ENCODE measurements around the gene ERCC6. TPM values are rescaled to one million over a fixed set of nuclear protein-coding genes. Genes with fewer than 3 reads are reported as not detected.

Gene ERCC6
- polyA plus RNA-seq, 2 donors = 4.3 to 4.5 TPM

GRCh38 chr10:49569031-49569631 lies 30.2 kb upstream of the ERCC6 start:
- Histone ChIP-seq H3K4me3 (ENCODE audit: low read depth in 1 of 2, low read length in 2 of 2) (no peak overlapping the region), H3K9me3 (ENCODE audit: control insufficient read depth in 2 of 2, insufficient read depth in 1 of 2, low read depth in 1 of 2, low read length in 1 of 2) (peaks cover 2% of the 10 kb centered on the region in 2 donors), H3K4me1 (ENCODE audit: control insufficient read depth in 2 of 2, insufficient read depth in 2 of 2, low read length in 1 of 2) (no peaks in the 10 kb centered on the region), H3K27ac (ENCODE audit: low read depth in 2 of 2, low read length in 1 of 2) (no peak overlapping the region), H3K27me3 (ENCODE audit: control insufficient read depth in 1 of 2, insufficient read depth in 2 of 2, low read length in 2 of 2) (peaks cover 0 to 3% of the 10 kb centered on the region in 2 donors), H3K36me3 (ENCODE audit: control insufficient read depth in 2 of 2, insufficient read depth in 2 of 2, low read length in 1 of 2) (no peaks in the 10 kb centered on the region)
- 45 to 47% methylated on average over 3 of the region's 3 CpGs for WGBS, 2 donors

GRCh38 chr10:49568235-49568634 lies 29.3 kb upstream of the ERCC6 start:
- peaks cover 0 to 3% of the 10 kb centered on the region in 2 donors for H3K27me3 ChIP-seq (ENCODE audit: control insufficient read depth in 1 of 2, insufficient read depth in 2 of 2, low read length in 2 of 2)
- no peak overlapping the region for H3K27ac ChIP-seq (ENCODE audit: low read depth in 2 of 2, low read length in 1 of 2)
- H3K4me3 ChIP-seq (ENCODE audit: low read depth in 1 of 2, low read length in 2 of 2) = no peak overlapping the region
- WGBS, 2 donors = 52 to 53% methylated on average over 2 of the region's 2 CpGs
- H3K4me1 ChIP-seq (ENCODE audit: control insufficient read depth in 2 of 2, insufficient read depth in 2 of 2, low read length in 1 of 2) = no peaks in the 10 kb centered on the region
- no peaks in the 10 kb centered on the region for H3K36me3 ChIP-seq (ENCODE audit: control insufficient read depth in 2 of 2, insufficient read depth in 2 of 2, low read length in 1 of 2)
- H3K9me3 ChIP-seq (ENCODE audit: control insufficient read depth in 2 of 2, insufficient read depth in 1 of 2, low read depth in 1 of 2, low read length in 1 of 2) = peaks cover 2% of the 10 kb centered on the region in 2 donors

- Histone ChIP-seq H3K4me1 (ENCODE audit: control insufficient read depth in 2 of 2, insufficient read depth in 2 of 2, low read length in 1 of 2) (no peaks in the 10 kb centered on the region), H3K9me3 (ENCODE audit: control insufficient read depth in 2 of 2, insufficient read depth in 1 of 2, low read depth in 1 of 2, low read length in 1 of 2) (peaks cover 2% of the 10 kb centered on the region in 2 donors), H3K27ac (ENCODE audit: low read depth in 2 of 2, low read length in 1 of 2) (no peak overlapping the region), H3K27me3 (ENCODE audit: control insufficient read depth in 1 of 2, insufficient read depth in 2 of 2, low read length in 2 of 2) (peaks cover 0 to 3% of the 10 kb centered on the region in 2 donors), H3K4me3 (ENCODE audit: low read depth in 1 of 2, low read length in 2 of 2) (no peak overlapping the region), H3K36me3 (ENCODE audit: control insufficient read depth in 2 of 2, insufficient read depth in 2 of 2, low read length in 1 of 2) (no peaks in the 10 kb centered on the region)
- WGBS, 2 donors = 82 to 87% methylated on average over 1 of the region's 1 CpG
Measured at GRCh38 chr10:49567810-49568209, 28.9 kb upstream of the ERCC6 start.

- Histone ChIP-seq H3K4me3 (ENCODE audit: low read depth in 1 of 2, low read length in 2 of 2) (no peak overlapping the region), H3K36me3 (ENCODE audit: control insufficient read depth in 2 of 2, insufficient read depth in 2 of 2, low read length in 1 of 2) (no peaks in the 10 kb centered on the region), H3K27me3 (ENCODE audit: control insufficient read depth in 1 of 2, insufficient read depth in 2 of 2, low read length in 2 of 2) (peaks cover 3 to 5% of the 10 kb centered on the region in 2 donors), H3K9me3 (ENCODE audit: control insufficient read depth in 2 of 2, insufficient read depth in 1 of 2, low read depth in 1 of 2, low read length in 1 of 2) (peaks cover 2% of the 10 kb centered on the region in 2 donors), H3K4me1 (ENCODE audit: control insufficient read depth in 2 of 2, insufficient read depth in 2 of 2, low read length in 1 of 2) (no peaks in the 10 kb centered on the region), H3K27ac (ENCODE audit: low read depth in 2 of 2, low read length in 1 of 2) (no peak overlapping the region)
- WGBS, 2 donors = 86 to 88% methylated on average over 4 of the region's 4 CpGs
Measured at GRCh38 chr10:49564461-49565009, 25.6 kb upstream of the ERCC6 start.

- H3K9me3 ChIP-seq (ENCODE audit: control insufficient read depth in 2 of 2, insufficient read depth in 1 of 2, low read depth in 1 of 2, low read length in 1 of 2) = peaks cover 0 to 2% of the 10 kb centered on the region in 2 donors
- no peak overlapping the region for H3K4me3 ChIP-seq (ENCODE audit: low read depth in 1 of 2, low read length in 2 of 2)
- peaks cover 3 to 5% of the 10 kb centered on the region in 2 donors for H3K27me3 ChIP-seq (ENCODE audit: control insufficient read depth in 1 of 2, insufficient read depth in 2 of 2, low read length in 2 of 2)
- no peaks in the 10 kb centered on the region for H3K36me3 ChIP-seq (ENCODE audit: control insufficient read depth in 2 of 2, insufficient read depth in 2 of 2, low read length in 1 of 2)
- H3K4me1 ChIP-seq (ENCODE audit: control insufficient read depth in 2 of 2, insufficient read depth in 2 of 2, low read length in 1 of 2) = no peaks in the 10 kb centered on the region
- WGBS, 2 donors = 67 to 68% methylated on average over 1 of the region's 1 CpG
- H3K27ac ChIP-seq (ENCODE audit: low read depth in 2 of 2, low read length in 1 of 2) = no peak overlapping the region
Measured at GRCh38 chr10:49562893-49563292, 24.0 kb upstream of the ERCC6 start.

- WGBS, 2 donors = 55% methylated on average over 2 of the region's 2 CpGs
- peaks cover 3 to 5% of the 10 kb centered on the region in 2 donors for H3K27me3 ChIP-seq (ENCODE audit: control insufficient read depth in 1 of 2, insufficient read depth in 2 of 2, low read length in 2 of 2)
- peaks cover 0 to 2% of the 10 kb centered on the region in 2 donors for H3K9me3 ChIP-seq (ENCODE audit: control insufficient read depth in 2 of 2, insufficient read depth in 1 of 2, low read depth in 1 of 2, low read length in 1 of 2)
- no peak overlapping the region for H3K27ac ChIP-seq (ENCODE audit: low read depth in 2 of 2, low read length in 1 of 2)
- H3K4me3 ChIP-seq (ENCODE audit: low read depth in 1 of 2, low read length in 2 of 2) = no peak overlapping the region
- no peaks in the 10 kb centered on the region for H3K4me1 ChIP-seq (ENCODE audit: control insufficient read depth in 2 of 2, insufficient read depth in 2 of 2, low read length in 1 of 2)
- no peaks in the 10 kb centered on the region for H3K36me3 ChIP-seq (ENCODE audit: control insufficient read depth in 2 of 2, insufficient read depth in 2 of 2, low read length in 1 of 2)
Measured at GRCh38 chr10:49560526-49560925, 21.6 kb upstream of the ERCC6 start.

- Histone ChIP-seq H3K4me3 (ENCODE audit: low read depth in 1 of 2, low read length in 2 of 2) (no peak overlapping the region), H3K4me1 (ENCODE audit: control insufficient read depth in 2 of 2, insufficient read depth in 2 of 2, low read length in 1 of 2) (no peaks in the 10 kb centered on the region), H3K27ac (ENCODE audit: low read depth in 2 of 2, low read length in 1 of 2) (no peak overlapping the region), H3K27me3 (ENCODE audit: control insufficient read depth in 1 of 2, insufficient read depth in 2 of 2, low read length in 2 of 2) (peaks cover 2 to 5% of the 10 kb centered on the region in 2 donors), H3K9me3 (ENCODE audit: control insufficient read depth in 2 of 2, insufficient read depth in 1 of 2, low read depth in 1 of 2, low read length in 1 of 2) (peaks cover 0 to under 1% of the 10 kb centered on the region in 2 donors), H3K36me3 (ENCODE audit: control insufficient read depth in 2 of 2, insufficient read depth in 2 of 2, low read length in 1 of 2) (no peaks in the 10 kb centered on the region)
- WGBS, 2 donors = 18 to 32% methylated on average over 1 of the region's 1 CpG
Measured at GRCh38 chr10:49559476-49559875, 20.6 kb upstream of the ERCC6 start.

- H3K4me1 ChIP-seq (ENCODE audit: control insufficient read depth in 2 of 2, insufficient read depth in 2 of 2, low read length in 1 of 2) = no peaks in the 10 kb centered on the region
- WGBS, 2 donors = 69 to 77% methylated on average over 5 of the region's 5 CpGs
- peaks cover under 1% of the 10 kb centered on the region in 2 donors for H3K9me3 ChIP-seq (ENCODE audit: control insufficient read depth in 2 of 2, insufficient read depth in 1 of 2, low read depth in 1 of 2, low read length in 1 of 2)
- no peak overlapping the region for H3K4me3 ChIP-seq (ENCODE audit: low read depth in 1 of 2, low read length in 2 of 2)
- peaks cover 0 to 5% of the 10 kb centered on the region in 2 donors for H3K27me3 ChIP-seq (ENCODE audit: control insufficient read depth in 1 of 2, insufficient read depth in 2 of 2, low read length in 2 of 2)
- H3K36me3 ChIP-seq (ENCODE audit: control insufficient read depth in 2 of 2, insufficient read depth in 2 of 2, low read length in 1 of 2) = no peaks in the 10 kb centered on the region
- no peak overlapping the region for H3K27ac ChIP-seq (ENCODE audit: low read depth in 2 of 2, low read length in 1 of 2)
Measured at GRCh38 chr10:49558190-49558589, 19.3 kb upstream of the ERCC6 start.

GRCh38 chr10:49557681-49558080 lies 18.8 kb upstream of the ERCC6 start:
- no peak overlapping the region for H3K27ac ChIP-seq (ENCODE audit: low read depth in 2 of 2, low read length in 1 of 2)
- H3K4me1 ChIP-seq (ENCODE audit: control insufficient read depth in 2 of 2, insufficient read depth in 2 of 2, low read length in 1 of 2) = no peaks in the 10 kb centered on the region
- H3K9me3 ChIP-seq (ENCODE audit: control insufficient read depth in 2 of 2, insufficient read depth in 1 of 2, low read depth in 1 of 2, low read length in 1 of 2) = peaks cover 2% of the 10 kb centered on the region in 2 donors
- H3K36me3 ChIP-seq (ENCODE audit: control insufficient read depth in 2 of 2, insufficient read depth in 2 of 2, low read length in 1 of 2) = no peaks in the 10 kb centered on the region
- H3K27me3 ChIP-seq (ENCODE audit: control insufficient read depth in 1 of 2, insufficient read depth in 2 of 2, low read length in 2 of 2) = peaks cover 0 to 5% of the 10 kb centered on the region in 2 donors
- H3K4me3 ChIP-seq (ENCODE audit: low read depth in 1 of 2, low read length in 2 of 2) = no peak overlapping the region
- WGBS, 2 donors = 73 to 78% methylated on average over 2 of the region's 2 CpGs

GRCh38 chr10:49556723-49557122 lies 17.8 kb upstream of the ERCC6 start:
- Histone ChIP-seq H3K4me1 (ENCODE audit: control insufficient read depth in 2 of 2, insufficient read depth in 2 of 2, low read length in 1 of 2) (no peaks in the 10 kb centered on the region), H3K9me3 (ENCODE audit: control insufficient read depth in 2 of 2, insufficient read depth in 1 of 2, low read depth in 1 of 2, low read length in 1 of 2) (peaks cover 2% of the 10 kb centered on the region in 2 donors), H3K27ac (ENCODE audit: low read depth in 2 of 2, low read length in 1 of 2) (no peak overlapping the region), H3K36me3 (ENCODE audit: control insufficient read depth in 2 of 2, insufficient read depth in 2 of 2, low read length in 1 of 2) (no peaks in the 10 kb centered on the region), H3K27me3 (ENCODE audit: control insufficient read depth in 1 of 2, insufficient read depth in 2 of 2, low read length in 2 of 2) (peaks cover 0 to 5% of the 10 kb centered on the region in 2 donors), H3K4me3 (ENCODE audit: low read depth in 1 of 2, low read length in 2 of 2) (no peak overlapping the region)
- WGBS, 2 donors = 76 to 83% methylated on average over 1 of the region's 1 CpG
